Mesodermal cell (in vitro differentiated cells): ENCODE results near the gene USP31.
A peak's percentile ranks its signal among the peaks of the same experiment; 100 is the strongest.

ENCODE experiments used
- H3K27ac ChIP-seq: 2 replicates; pipeline ENCODE4 v1.7.0; 2013; ENCODE audit warnings: mild to moderate bottlenecking, low read depth, low read length, moderate library complexity; ENCODE audit not compliant: severe bottlenecking
- H3K36me3 ChIP-seq: 2 replicates; pipeline ENCODE4 v1.7.1; 2013; ENCODE audit warnings: mild to moderate bottlenecking, low read length, moderate library complexity; ENCODE audit not compliant: control insufficient read depth, insufficient read depth
- H3K4me1 ChIP-seq: one replicate; pipeline ENCODE4 v1.7.1; 2013; ENCODE audit warnings: mild to moderate bottlenecking, low read length; ENCODE audit not compliant: insufficient read depth, control insufficient read depth, poor library complexity, severe bottlenecking
- H3K4me3 ChIP-seq: 2 replicates; pipeline ENCODE4 v1.7.0; 2013; ENCODE audit warnings: low read length, control low read depth, mild to moderate bottlenecking; ENCODE audit not compliant: insufficient read depth, poor library complexity, severe bottlenecking; ENCODE audit errors: extremely low read depth
- H3K9me3 ChIP-seq: 2 replicates; pipeline ENCODE4 v1.7.1; 2013; ENCODE audit warnings: mild to moderate bottlenecking, low read length, moderate library complexity; ENCODE audit not compliant: control insufficient read depth
- WGBS, 2 experiments: methylation state at CpG; one replicate each; pipeline ENCODE4 v1.1.5; 2013; ENCODE audit warnings: missing lambda C conversion rate in 2 of 2; ENCODE audit not compliant: insufficient coverage in 2 of 2; 5-methylcytosine and 5-hydroxymethylcytosine counted together

The USP31 gene

GRCh38 chr16:23156946-23157460 lies 7.8 kb upstream of the USP31 start:
- Histone ChIP-seq H3K4me1 (no peaks in the 10 kb centered on the region), H3K4me3 (no peak overlapping the region), H3K36me3 (no peaks in the 10 kb centered on the region), H3K27ac (no peak overlapping the region), H3K9me3 (no peaks in the 10 kb centered on the region)
- WGBS, 2 experiments = 78% methylated on average over 1 of the region's 1 CpG; no CpG with 5 or more reads in 1 of the 2 experiments

DNA sequence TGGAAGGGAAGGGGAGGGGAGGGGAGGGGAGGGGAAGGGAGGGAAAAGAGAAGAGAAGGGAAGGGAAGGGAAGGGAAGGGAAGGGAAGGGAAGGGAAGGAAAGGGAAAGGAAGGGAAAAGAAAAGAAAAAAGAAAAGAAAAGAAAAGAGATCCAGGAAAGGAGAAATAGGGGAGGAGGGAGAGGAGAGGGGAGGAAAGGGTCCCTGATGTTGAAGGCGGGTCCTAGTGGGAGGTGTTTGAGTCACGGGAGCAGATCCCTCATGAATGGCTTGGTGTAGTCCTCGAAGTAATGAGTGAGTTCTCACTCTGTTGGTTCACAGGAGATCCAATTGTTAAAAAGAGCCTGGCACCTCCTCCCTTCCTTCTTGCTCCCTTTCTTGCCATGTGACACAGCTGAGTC lies 6.9 kb upstream of the USP31 start:
- Histone ChIP-seq H3K36me3 (no peaks in the 10 kb centered on the region), H3K27ac (no peak overlapping the region), H3K4me3 (no peak overlapping the region), H3K9me3 (no peaks in the 10 kb centered on the region), H3K4me1 (no peaks in the 10 kb centered on the region)
- WGBS, 2 experiments = 81 to 84% methylated on average over 2 to 3 of the region's 3 CpGs

GRCh38 chr16:23155445-23156049 lies 6.3 kb upstream of the USP31 start:
- H3K4me3 ChIP-seq = no peak overlapping the region
- H3K36me3 ChIP-seq = no peaks in the 10 kb centered on the region
- H3K27ac ChIP-seq = no peak overlapping the region
- no peaks in the 10 kb centered on the region for H3K4me1 ChIP-seq
- WGBS, 2 experiments = 27 to 32% methylated on average over 6 to 7 of the region's 7 CpGs
- no peaks in the 10 kb centered on the region for H3K9me3 ChIP-seq

DNA sequence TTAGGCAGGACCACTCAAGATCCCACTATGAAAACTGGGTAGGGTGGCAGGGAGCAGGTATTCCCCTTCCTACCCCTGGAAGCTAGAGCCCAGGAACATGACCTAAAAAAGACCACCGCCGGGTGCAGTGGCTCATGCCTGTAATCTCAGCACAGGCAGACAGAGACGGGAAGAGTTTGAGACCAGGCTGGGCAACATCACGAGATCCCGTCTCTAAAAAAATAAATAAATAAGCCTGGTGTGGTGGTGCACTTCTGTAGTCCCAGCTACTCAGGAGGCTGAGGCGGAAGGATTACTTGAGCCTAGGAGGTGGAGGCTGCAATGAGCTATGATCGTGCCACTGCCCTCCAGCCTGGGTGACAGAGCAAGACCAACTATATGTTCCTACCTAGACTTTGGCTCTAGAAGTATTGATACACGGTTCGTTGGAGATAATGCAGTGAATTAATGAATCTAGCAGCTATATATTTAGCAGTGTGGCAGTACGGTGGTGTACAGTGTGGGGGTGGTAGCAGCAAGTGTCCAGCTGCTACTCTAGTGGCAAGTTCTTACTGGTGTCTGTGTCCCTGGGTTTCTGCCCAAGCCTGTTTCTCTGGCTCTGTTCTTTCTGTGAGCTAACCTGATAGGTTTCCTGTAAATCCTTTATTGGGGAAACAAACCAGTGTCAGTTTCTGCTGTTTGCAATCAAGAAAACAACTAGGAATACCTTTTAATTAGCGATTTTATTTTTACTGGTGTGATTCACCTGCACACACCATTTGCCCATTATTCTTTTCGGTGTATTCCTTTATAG lies 3.3 kb upstream of the USP31 start:
- H3K27ac ChIP-seq = no peak overlapping the region
- 87 to 90% methylated on average over 10 of the region's 12 CpGs for WGBS, 2 experiments
- H3K4me3 ChIP-seq = no peak overlapping the region
- peaks cover 3% of the 10 kb centered on the region for H3K4me1 ChIP-seq
- H3K36me3 ChIP-seq = no peaks in the 10 kb centered on the region
- H3K9me3 ChIP-seq = no peaks in the 10 kb centered on the region

- H3K4me3 ChIP-seq = peak overlapping the region; percentile 47
- 79 to 83% methylated on average over 3 to 4 of the region's 4 CpGs for WGBS, 2 experiments
- H3K9me3 ChIP-seq = no peaks in the 10 kb centered on the region
- no peak overlapping the region for H3K27ac ChIP-seq
- H3K36me3 ChIP-seq = peaks cover 2% of the 10 kb centered on the region
- H3K4me1 ChIP-seq = peaks cover 7% of the 10 kb centered on the region
Measured at GRCh38 chr16:23149993-23150364, 727 bp upstream of the USP31 start.

- H3K4me3 ChIP-seq = peak overlapping the region; percentile 68
- peaks cover 2% of the 10 kb centered on the region for H3K36me3 ChIP-seq
- no peak overlapping the region for H3K27ac ChIP-seq
- 1% methylated on average over 62 to 81 of the region's 103 CpGs for WGBS, 2 experiments
- H3K9me3 ChIP-seq = no peaks in the 10 kb centered on the region
- peaks cover 9% of the 10 kb centered on the region for H3K4me1 ChIP-seq
Measured at GRCh38 chr16:23148513-23149266, 562 bp downstream of the USP31 start.

- Histone ChIP-seq H3K9me3 (no peaks in the 10 kb centered on the region), H3K36me3 (peaks cover 2% of the 10 kb centered on the region), H3K4me1 (peaks cover 10% of the 10 kb centered on the region), H3K4me3 (peak overlapping the region; percentile 68), H3K27ac (no peak overlapping the region)
- 56% methylated on average over 4 to 5 of the region's 7 CpGs for WGBS, 2 experiments
Measured at GRCh38 chr16:23148166-23148512, 1.1 kb downstream of the USP31 start.

DNA sequence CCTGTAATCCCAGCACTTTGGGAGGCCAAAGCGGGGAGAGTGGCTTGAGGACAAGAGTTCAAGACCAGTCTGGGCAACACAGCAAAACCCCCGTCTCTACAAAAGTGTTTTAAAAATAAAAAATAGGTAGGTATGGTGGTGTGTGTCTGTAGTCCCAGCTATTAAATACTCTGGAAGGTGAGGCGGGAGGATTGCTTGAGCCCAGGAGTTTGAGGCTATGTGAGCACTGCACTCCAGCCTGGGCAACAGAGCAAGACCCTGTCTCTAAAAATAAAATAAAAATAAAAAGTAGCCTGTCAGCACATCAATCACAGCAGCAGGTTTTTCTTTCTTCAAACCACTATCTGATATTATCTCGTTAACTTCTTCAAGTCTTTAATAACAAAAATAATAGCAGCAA lies 1.6 kb downstream of the USP31 start:
- 91 to 100% methylated on average over 2 to 3 of the region's 4 CpGs for WGBS, 2 experiments
- peaks cover 12% of the 10 kb centered on the region for H3K4me1 ChIP-seq
- H3K27ac ChIP-seq = no peak overlapping the region
- peak overlapping the region; percentile 68 for H3K4me3 ChIP-seq
- peaks cover 2% of the 10 kb centered on the region for H3K36me3 ChIP-seq
- no peaks in the 10 kb centered on the region for H3K9me3 ChIP-seq

DNA sequence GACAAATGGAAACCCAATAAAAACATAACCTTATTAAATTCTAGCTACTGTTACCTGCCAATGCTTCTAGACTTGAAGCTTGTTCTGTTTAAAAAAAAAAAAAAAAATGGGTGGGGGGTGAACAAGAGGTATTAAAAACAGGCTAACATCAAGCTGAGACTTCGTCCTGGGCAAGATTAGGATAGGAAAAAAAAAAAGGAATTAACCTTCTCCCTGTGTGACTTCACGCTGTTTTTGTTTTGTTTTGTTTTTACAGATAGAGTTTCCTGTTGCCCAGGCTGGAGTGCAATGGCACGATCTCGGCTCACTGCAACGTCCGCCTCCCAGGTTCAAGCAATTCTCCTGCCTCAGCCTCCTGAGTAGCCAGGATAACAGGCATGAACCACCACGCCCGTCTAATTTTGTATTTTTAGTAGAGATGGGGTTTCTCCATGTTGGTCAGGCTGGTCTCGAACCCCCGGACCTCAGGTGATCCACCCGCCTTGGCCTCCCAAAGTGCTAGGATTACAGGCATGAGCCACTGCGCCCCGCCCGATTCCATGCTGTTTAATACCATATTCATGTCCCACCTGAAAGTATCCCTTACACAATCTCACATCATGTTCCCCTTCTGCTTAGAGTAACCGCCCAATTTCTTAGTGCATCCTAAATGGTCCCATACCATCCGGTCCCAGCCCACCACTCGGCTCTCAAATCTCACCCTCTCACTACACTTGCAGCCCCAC lies 2.2 kb downstream of the USP31 start:
- Histone ChIP-seq H3K4me3 (peak overlapping the region; percentile 68), H3K27ac (no peak overlapping the region), H3K36me3 (peaks cover 2% of the 10 kb centered on the region), H3K9me3 (no peaks in the 10 kb centered on the region), H3K4me1 (peaks cover 16% of the 10 kb centered on the region)
- WGBS, 2 experiments = 83 to 90% methylated on average over 12 to 14 of the region's 17 CpGs

- Histone ChIP-seq H3K4me1 (peaks cover 16% of the 10 kb centered on the region), H3K36me3 (peaks cover 2% of the 10 kb centered on the region), H3K9me3 (no peaks in the 10 kb centered on the region), H3K27ac (no peak overlapping the region), H3K4me3 (no peak overlapping the region)
- WGBS, 2 experiments = 80 to 100% methylated on average over 2 of the region's 3 CpGs
Measured at GRCh38 chr16:23145608-23146007, 3.6 kb downstream of the USP31 start.
